Upper lobe of left lung (tissue), 4 donors: ENCODE measurements around the gene AFTPH.

Experiments used
- POLR2A ChIP-seq, 4 donors: fragments of 450-650 bp; IDR thresholded peaks; one replicate each; pipeline ENCODE4 v1.5.1; 2016 to 2017; ENCODE audit warnings: antibody characterized with exemption in 4 of 4, mild to moderate bottlenecking in 2 of 4
- POLR2AphosphoS5 ChIP-seq, 2 donors: sonication (generic); formaldehyde crosslinking; IDR thresholded peaks; one replicate each; pipeline ENCODE4 v1.5.1; 2017; ENCODE audit warnings: antibody characterized with exemption in 2 of 2
- TF ChIP-seq, protein P1 (sequence below), 6 experiments: fragments of 450-650 bp in 4 of 6; fragments of 200-600 bp in 2 of 6; sonication (generic) in 2 of 6; IDR thresholded peaks; one replicate each; pipeline ENCODE4 v1.5.1; 2016 to 2019; ENCODE audit warnings: antibody characterized with exemption in 6 of 6

- TF ChIP-seq POLR2AphosphoS5 (IDR thresholded peaks at IDR 0.05), result no peak
- TF ChIP-seq, protein P1, sequence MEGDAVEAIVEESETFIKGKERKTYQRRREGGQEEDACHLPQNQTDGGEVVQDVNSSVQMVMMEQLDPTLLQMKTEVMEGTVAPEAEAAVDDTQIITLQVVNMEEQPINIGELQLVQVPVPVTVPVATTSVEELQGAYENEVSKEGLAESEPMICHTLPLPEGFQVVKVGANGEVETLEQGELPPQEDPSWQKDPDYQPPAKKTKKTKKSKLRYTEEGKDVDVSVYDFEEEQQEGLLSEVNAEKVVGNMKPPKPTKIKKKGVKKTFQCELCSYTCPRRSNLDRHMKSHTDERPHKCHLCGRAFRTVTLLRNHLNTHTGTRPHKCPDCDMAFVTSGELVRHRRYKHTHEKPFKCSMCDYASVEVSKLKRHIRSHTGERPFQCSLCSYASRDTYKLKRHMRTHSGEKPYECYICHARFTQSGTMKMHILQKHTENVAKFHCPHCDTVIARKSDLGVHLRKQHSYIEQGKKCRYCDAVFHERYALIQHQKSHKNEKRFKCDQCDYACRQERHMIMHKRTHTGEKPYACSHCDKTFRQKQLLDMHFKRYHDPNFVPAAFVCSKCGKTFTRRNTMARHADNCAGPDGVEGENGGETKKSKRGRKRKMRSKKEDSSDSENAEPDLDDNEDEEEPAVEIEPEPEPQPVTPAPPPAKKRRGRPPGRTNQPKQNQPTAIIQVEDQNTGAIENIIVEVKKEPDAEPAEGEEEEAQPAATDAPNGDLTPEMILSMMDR (IDR thresholded peaks at IDR 0.05), result no peak
- TF ChIP-seq POLR2A (IDR thresholded peaks at IDR 0.05), result no peak
These were observed 89.1 kb downstream of the AFTPH start for GRCh38 chr2:64613276-64613675.
